ENCODE data around the gene ZNF205.
"Not testable (repeated sequence)": the region's sequence is repeated elsewhere in the genome, so short reads cannot be mapped to it uniquely, and the experiment has no call there.

ZNF205 gene

GRCh38 chr16:3135126-3135715, 22.8 kb downstream of the ZNF205 start:
- no peak for DNase-seq

DNA sequence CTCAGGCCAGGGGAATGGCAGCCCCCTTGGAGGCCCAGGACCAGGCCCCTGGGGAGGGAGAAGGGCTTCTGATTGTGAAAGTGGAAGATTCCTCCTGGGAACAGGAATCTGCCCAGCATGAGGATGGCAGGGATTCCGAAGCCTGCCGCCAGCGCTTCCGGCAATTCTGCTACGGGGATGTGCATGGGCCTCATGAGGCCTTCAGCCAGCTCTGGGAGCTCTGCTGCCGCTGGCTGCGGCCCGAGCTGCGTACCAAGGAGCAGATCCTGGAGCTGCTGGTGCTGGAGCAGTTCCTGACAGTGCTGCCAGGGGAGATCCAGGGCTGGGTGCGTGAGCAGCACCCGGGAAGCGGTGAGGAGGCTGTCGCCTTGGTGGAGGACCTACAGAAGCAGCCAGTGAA, 24.9 kb downstream of the ZNF205 start:
- DNase-seq, result no peak

DNA sequence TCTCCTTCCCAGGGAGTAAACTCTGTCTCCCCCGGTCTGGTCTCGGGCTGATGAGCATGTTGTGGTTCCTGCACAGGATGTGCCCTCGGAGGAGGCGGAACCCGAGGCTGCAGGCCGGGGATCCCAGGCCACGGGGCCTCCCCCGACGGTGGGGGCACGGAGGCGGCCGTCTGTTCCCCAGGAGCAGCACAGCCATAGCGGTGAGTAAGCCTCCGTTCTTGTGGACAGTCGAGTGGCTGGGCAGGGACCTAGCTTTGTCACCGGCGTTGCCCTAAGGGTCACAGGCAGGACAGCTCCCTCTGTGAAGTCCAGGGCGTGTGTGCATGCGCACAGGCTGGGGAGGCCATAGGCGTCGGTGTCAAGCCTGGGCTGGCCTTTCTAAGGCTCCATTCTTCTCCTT, 26.0 kb downstream of the ZNF205 start:
- no peak for DNase-seq

DNA sequence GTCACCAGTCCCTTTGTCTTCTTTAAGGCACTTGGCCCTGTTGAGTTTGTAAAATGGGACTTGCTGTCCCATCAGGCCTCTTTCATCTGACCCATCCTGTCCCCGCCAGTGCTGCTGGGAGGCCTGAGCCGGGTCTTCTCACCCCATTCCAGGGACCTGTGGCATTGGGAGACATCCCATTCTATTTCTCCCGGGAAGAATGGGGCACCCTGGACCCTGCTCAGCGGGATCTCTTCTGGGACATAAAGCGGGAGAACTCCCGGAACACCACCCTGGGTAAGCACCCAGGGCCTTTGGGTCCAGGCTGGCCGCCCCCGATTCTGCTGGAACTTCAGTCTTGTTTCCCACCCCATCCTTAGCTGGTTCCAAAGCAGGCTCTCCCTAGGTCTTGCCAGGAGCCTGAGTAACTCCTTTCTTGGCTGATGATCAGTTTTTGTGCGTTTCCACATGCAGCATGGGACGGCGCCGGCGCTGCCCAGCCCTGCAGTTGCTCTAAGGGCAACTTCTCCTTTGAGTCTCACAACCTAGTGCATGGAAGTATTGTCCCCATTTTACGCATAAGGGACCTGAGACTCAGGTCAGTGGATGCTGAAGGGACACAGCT, 26.5 kb downstream of the ZNF205 start:
- no peak for DNase-seq

DNA sequence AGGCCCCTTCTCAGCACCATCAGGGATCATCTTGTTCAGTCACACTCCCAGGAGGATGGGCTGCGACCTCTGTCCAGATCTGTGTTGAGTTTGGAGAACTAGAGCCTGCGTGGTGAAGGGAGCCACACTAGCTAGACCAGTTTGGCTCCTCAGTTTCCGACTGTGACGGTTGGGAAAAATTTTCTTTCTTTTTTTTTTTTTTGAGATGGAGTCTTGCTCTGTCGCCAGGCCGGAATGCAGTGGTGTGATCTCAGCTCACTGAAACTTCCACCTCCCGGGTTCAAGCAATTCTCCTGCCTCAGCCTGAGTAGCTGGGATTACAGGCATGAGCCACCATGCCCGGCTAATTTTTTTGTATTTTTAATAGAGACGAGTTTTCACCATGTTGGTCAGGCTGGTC, 27.2 kb downstream of the ZNF205 start:
- not testable (repeated sequence) for DNase-seq

DNA sequence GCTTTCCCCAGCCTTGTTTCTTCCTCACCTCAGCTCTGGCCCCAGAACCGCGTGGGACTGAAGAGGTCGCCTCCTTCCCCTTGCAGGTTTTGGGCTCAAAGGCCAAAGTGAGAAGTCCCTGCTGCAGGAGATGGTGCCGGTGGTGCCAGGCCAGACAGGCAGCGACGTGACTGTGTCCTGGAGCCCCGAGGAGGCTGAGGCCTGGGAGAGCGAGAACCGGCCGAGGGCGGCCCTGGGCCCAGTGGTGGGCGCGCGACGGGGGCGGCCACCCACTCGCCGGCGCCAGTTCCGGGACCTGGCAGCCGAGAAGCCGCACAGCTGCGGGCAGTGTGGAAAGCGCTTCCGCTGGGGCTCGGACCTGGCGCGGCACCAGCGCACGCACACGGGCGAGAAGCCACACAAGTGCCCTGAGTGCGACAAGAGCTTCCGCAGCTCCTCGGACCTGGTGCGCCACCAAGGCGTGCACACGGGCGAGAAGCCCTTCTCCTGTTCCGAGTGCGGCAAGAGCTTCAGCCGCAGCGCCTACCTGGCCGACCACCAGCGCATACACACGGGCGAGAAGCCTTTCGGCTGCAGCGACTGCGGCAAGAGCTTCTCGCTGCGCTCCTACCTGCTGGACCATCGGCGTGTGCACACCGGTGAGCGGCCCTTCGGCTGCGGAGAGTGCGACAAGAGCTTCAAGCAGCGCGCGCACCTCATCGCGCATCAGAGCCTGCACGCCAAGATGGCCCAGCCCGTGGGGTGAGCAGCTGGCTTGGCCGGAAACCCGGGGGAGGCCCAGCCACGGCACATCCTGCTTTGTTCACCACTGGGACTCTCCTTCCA, 28.4 kb downstream of the ZNF205 start:
- DNase-seq, result no peak

- DNase-seq, result no peak
Observed at GRCh38 chr16:3141781-3142311, 29.5 kb downstream of the ZNF205 start.

DNA sequence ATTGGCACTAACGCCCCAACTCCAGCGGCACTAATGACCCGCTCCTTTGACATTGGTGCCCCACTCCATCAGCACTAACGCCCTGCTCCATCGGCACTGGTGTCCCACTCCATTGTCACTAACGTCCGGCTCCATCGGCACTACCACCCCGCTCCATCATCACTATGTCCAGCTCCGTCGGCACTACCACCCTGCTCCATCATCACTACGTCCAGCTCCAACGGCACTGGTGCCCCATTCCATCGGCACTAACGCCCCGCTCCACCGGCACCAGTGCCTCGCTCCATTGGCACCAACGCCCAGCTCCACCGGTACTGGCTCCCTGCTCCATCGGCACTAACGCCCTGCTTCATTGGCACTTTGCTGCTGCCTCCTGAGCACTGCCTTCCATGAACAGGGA, 29.9 kb downstream of the ZNF205 start:
- DNase-seq, result no peak

- DNase-seq, result no peak
Observed at GRCh38 chr16:3142770-3143169, 30.4 kb downstream of the ZNF205 start.

GRCh38 chr16:3143189-3143588, 30.8 kb downstream of the ZNF205 start:
- no peak for DNase-seq

- no peak for DNase-seq
Observed at GRCh38 chr16:3143598-3144320, 31.4 kb downstream of the ZNF205 start.

- no peak for DNase-seq
Observed at GRCh38 chr16:3144321-3144983, 32.1 kb downstream of the ZNF205 start.

DNA sequence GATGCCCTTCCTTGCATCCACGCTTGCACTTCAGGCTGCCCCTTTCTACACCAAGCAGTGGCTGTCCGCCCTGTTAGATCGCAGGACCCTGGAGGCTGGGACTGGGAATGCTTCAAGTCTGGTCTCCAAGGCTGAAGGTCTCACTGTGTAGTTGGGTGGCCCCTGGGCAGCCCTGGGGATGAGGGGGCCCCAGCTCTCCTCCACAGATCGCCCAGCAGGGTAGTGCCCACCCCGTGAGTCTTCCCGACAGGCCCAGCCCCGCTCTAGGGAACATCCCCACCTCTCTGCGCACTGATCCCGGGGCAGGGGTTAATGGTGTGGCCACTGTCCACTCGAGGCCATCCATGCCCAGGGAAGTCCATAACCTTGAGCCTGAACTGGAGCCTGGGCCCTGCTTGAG, 32.8 kb downstream of the ZNF205 start:
- DNase-seq, result no peak

GRCh38 chr16:3145660-3146059, 33.3 kb downstream of the ZNF205 start:
- DNase-seq, result no peak

- no peak for DNase-seq
Observed at GRCh38 chr16:3147046-3147756, 34.8 kb downstream of the ZNF205 start.

- DNase-seq, result no peak
Observed at GRCh38 chr16:3147757-3148104, 35.3 kb downstream of the ZNF205 start.

- DNase-seq, result no peak
Observed at GRCh38 chr16:3148256-3149192, 36.1 kb downstream of the ZNF205 start.

DNA sequence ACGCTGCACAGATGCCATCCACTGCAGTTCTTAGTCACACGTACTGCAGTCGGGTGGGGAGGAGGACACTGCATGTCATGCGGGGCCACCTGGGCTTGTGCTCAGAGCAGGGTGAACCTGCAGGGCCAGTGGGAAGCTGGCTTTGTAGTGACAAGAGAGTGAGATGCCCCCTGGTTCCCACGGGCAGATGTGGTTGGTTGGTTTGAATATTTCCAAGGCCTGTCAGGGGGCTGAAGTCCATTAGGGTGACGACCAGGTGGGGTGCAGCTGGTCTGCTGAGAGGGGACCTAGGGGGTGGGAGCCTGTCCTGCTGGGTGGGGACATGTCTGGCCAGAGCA, 36.8 kb downstream of the ZNF205 start:
- DNase-seq, result no peak

DNA sequence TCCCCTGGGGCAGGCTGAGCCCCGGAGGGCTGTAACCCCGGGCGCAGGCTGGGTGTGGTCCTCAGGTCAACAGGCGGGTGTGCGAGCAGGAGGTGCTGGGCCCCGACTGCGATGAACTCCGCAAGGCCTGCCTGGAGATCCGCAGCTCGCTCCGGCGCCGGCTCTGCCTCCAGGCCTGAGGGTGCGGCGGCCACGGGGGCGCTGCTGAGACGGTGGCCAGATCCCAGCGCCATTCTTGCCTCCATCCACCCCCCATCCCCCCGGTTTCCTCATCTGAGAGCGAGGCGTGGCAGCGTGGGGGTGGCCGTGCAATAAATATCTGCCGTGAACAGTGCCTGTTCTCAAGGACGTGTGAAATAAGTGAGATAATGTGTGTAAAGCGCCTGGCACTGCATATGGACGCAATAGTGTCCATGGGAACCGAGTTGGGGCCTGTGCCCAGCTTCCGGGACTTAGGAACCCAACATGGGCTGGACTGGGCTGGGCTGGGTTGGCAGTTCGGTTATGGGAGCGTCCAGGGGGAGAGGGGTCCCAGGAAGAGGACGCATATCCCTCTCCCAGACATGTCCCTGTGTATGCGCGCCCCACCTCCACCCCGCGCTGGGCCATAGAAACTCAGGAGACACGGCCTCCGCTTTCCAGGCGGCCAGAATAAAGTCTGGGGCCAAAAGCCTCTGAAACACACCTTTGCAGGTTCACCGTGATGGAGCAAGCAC, 37.4 kb downstream of the ZNF205 start:
- DNase-seq, result peak; percentile 79
